Gastroesophageal sphincter (tissue), 4 donors: ENCODE data around the gene MB21D2. TPM values are rescaled to one million over a fixed set of nuclear protein-coding genes. Genes with fewer than 3 reads are reported as not detected.
A peak's percentile ranks its signal among the peaks of the same experiment; 100 is the strongest.

Experiments used
- ATAC-seq: fragments of 150-250 bp; one replicate; pipeline ENCODE4 v1.9.1; 2016; ENCODE audit warnings: mild to moderate bottlenecking, moderate library complexity
- H3K27ac ChIP-seq, 4 donors: fragments of 200-600 bp; sonication (generic) in 3 of 4; 1 replicate in 3 of 4; 2 replicates in 1 of 4; pipeline ENCODE4 v1.5.1; 2016 to 2019
- H3K27me3 ChIP-seq: fragments of 200-600 bp; sonication (generic); one replicate; pipeline ENCODE4 v1.5.1; 2019
- H3K36me3 ChIP-seq, 2 donors: fragments of 200-600 bp; sonication (generic); one replicate each; pipeline ENCODE4 v1.5.1; 2019; ENCODE audit warnings: control low read depth in 1 of 2
- H3K4me1 ChIP-seq, 3 donors: fragments of 200-600 bp; sonication (generic); 1 replicate in 2 of 3; 2 replicates in 1 of 3; pipeline ENCODE4 v1.5.1; 2016 to 2019; ENCODE audit warnings: control low read depth in 2 of 3
- H3K4me3 ChIP-seq, 2 donors: fragments of 200-600 bp; sonication (generic); one replicate each; pipeline ENCODE4 v1.5.1; 2019; ENCODE audit warnings: mild to moderate bottlenecking in 1 of 2, moderate library complexity in 1 of 2
- H3K9me3 ChIP-seq, 3 donors: fragments of 200-600 bp; sonication (generic); one replicate each; pipeline ENCODE4 v1.5.1; 2017 to 2019; ENCODE audit warnings: control low read depth in 2 of 3
- EP300 ChIP-seq: sonication (generic); formaldehyde crosslinking; IDR thresholded peaks from one replicate; pipeline ENCODE4 v1.6.1; 2017; ENCODE audit warnings: antibody characterized with exemption, mild to moderate bottlenecking
- POLR2A ChIP-seq, 2 donors: fragments of 450-650 bp; IDR thresholded peaks; one replicate each; pipeline ENCODE4 v1.6.1; 2017; ENCODE audit warnings: antibody characterized with exemption in 2 of 2, mild to moderate bottlenecking in 2 of 2, moderate library complexity in 1 of 2
- POLR2AphosphoS5 ChIP-seq: sonication (generic); formaldehyde crosslinking; IDR thresholded peaks from one replicate; pipeline ENCODE4 v1.6.1; 2017; ENCODE audit warnings: antibody characterized with exemption
- WGBS, 2 donors: methylation state at CpG; one replicate each; pipeline ENCODE4 v1.1.5; 2018; ENCODE audit warnings: low coverage in 1 of 2; 5-methylcytosine and 5-hydroxymethylcytosine counted together
- total RNA-seq, 4 donors: library from RNA; depleted of rRNA; stranded (reverse); fragments of >200 nt; gene quantifications; one replicate each; pipeline ENCODE4 v1.1.0, GENCODE V29; 2016
- TF ChIP-seq, protein P1 (sequence below), 4 experiments: fragments of 200-600 bp in 2 of 4; fragments of 450-650 bp in 2 of 4; sonication (generic) in 1 of 4; IDR thresholded peaks; one replicate each; pipeline ENCODE4 v1.5.1; 2017 to 2019; ENCODE audit warnings: antibody characterized with exemption in 4 of 4, mild to moderate bottlenecking in 2 of 4, moderate library complexity in 2 of 4

MB21D2 gene
- total RNA-seq, 4 donors from 2014 or later, result 7.0 to 11.5 (median 9.3) TPM

DNA sequence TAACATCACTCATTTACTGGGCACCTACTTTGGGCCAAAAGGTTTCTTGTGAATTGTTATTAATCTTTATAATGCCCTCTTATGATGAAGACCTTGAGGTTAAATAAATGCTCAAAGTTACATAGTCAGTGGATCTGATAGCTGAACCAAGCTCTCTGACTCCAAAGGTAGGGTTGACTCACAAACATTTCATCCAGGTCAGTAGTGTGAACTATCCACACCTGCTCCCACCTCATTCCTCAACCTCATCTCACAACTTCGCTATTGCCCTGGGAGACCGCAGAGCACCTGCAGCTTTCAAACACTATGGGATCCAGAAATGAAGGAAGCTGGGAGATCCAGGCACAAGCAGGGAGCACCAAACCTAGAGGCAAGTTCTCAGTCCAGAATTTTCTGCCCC, 96.5 kb downstream of the MB21D2 start:
- no peaks in the 10 kb centered on the region for H3K9me3 ChIP-seq
- 100% methylated on average over 2 of the region's 2 CpGs for WGBS, 2 donors
- no peak overlapping the region for H3K4me3 ChIP-seq
- H3K4me1 ChIP-seq, result peaks cover 7 to 34% (median 11%) of the 10 kb centered on the region in 3 donors
- ATAC-seq, result no peak
- TF ChIP-seq, protein P1, sequence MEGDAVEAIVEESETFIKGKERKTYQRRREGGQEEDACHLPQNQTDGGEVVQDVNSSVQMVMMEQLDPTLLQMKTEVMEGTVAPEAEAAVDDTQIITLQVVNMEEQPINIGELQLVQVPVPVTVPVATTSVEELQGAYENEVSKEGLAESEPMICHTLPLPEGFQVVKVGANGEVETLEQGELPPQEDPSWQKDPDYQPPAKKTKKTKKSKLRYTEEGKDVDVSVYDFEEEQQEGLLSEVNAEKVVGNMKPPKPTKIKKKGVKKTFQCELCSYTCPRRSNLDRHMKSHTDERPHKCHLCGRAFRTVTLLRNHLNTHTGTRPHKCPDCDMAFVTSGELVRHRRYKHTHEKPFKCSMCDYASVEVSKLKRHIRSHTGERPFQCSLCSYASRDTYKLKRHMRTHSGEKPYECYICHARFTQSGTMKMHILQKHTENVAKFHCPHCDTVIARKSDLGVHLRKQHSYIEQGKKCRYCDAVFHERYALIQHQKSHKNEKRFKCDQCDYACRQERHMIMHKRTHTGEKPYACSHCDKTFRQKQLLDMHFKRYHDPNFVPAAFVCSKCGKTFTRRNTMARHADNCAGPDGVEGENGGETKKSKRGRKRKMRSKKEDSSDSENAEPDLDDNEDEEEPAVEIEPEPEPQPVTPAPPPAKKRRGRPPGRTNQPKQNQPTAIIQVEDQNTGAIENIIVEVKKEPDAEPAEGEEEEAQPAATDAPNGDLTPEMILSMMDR (IDR thresholded peaks at IDR 0.05), result no peak
- TF ChIP-seq POLR2A (IDR thresholded peaks at IDR 0.05), result no peak
- no peak for TF ChIP-seq EP300
- TF ChIP-seq POLR2AphosphoS5, result no peak
- H3K27me3 ChIP-seq, result no peaks in the 10 kb centered on the region
- no peak overlapping the region for H3K27ac ChIP-seq
- H3K36me3 ChIP-seq, result no peaks in the 10 kb centered on the region

DNA sequence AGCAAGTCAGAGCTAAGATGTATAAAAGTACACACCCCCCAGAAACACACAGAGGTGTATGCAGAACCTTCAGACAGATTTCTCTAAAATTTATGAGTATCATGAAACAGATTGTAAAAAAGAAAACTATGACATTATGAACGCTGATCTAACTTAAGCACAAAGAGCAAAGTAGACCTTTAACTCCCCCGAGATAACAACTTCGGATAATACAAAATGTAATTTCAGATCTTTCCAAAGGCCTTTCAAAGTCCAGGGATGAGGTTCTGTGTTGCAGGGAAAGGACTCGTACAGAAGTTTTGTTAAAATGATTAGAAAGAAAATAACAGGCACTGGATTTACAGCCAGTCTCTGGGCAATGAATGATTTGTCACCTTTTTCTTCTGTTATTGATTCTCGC, 97.5 kb downstream of the MB21D2 start:
- TF ChIP-seq POLR2A (IDR thresholded peaks at IDR 0.05) (no peak), EP300 (no peak), POLR2AphosphoS5 (no peak)
- TF ChIP-seq, protein P1 (IDR thresholded peaks at IDR 0.05), result no peak
- H3K4me1 ChIP-seq, result peaks cover 1 to 24% (median 5%) of the 10 kb centered on the region in 3 donors
- H3K9me3 ChIP-seq, result no peaks in the 10 kb centered on the region
- no peak overlapping the region for H3K27ac ChIP-seq
- no peak for ATAC-seq
- H3K4me3 ChIP-seq, result no peak overlapping the region
- no peaks in the 10 kb centered on the region for H3K27me3 ChIP-seq
- H3K36me3 ChIP-seq, result no peaks in the 10 kb centered on the region
- WGBS, 2 donors, result 87% methylated on average over 4 to 5 of the region's 5 CpGs

DNA sequence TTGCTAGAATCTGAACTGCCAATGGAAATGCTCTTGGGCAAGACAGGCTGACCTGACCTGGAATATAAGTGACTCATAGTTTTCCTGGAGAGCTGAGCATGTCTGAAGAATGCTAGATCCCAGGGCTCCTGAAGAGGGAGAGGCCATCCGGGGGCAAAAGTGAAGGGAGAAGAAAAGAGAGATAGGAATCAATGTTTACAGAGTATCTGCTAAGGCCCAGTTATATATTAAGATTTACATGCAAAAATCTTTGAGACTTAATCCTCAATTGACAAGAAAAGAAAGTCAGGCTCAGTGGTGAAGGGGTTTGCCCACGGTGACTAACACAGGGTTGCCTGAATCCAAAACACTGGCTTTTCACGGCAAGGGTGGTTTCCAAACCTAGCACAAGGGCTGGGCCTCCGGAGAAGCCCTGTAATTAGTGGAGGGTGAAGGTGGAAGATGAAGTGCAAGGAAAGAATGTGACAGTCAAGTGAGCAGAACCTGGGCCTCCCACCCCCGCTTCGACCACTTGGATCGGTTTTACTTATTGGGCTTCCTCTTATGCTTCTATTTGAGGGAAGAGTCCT, 98.6 kb downstream of the MB21D2 start:
- Histone ChIP-seq H3K27me3 (no peaks in the 10 kb centered on the region), H3K4me3 (no peak overlapping the region), H3K27ac (no peak overlapping the region), H3K4me1 (peaks cover 0 to 20% (median 5%) of the 10 kb centered on the region in 3 donors), H3K9me3 (no peaks in the 10 kb centered on the region), H3K36me3 (no peaks in the 10 kb centered on the region)
- WGBS, 2 donors, result 30 to 60% methylated on average over 4 to 6 of the region's 7 CpGs
- TF ChIP-seq, protein P1 (IDR thresholded peaks at IDR 0.05), result no peak
- TF ChIP-seq POLR2A (IDR thresholded peaks at IDR 0.05) (no peak), POLR2AphosphoS5 (peak; percentile 27), EP300 (no peak)
- ATAC-seq, result peak; percentile 67

- no peak for TF ChIP-seq POLR2A (IDR thresholded peaks at IDR 0.05)
- TF ChIP-seq, protein P1 (IDR thresholded peaks at IDR 0.05), result no peak
- no peak for TF ChIP-seq EP300
- no peak for TF ChIP-seq POLR2AphosphoS5
- no peak for ATAC-seq
- H3K4me1 ChIP-seq, result peaks cover 0 to 20% (median 5%) of the 10 kb centered on the region in 3 donors
- no peak overlapping the region for H3K27ac ChIP-seq
- H3K27me3 ChIP-seq, result no peaks in the 10 kb centered on the region
- WGBS, 2 donors, result 90% methylated on average over 1 of the region's 1 CpG; no CpG with 5 or more reads in 1 of the 2 donors
- H3K9me3 ChIP-seq, result no peaks in the 10 kb centered on the region
- H3K4me3 ChIP-seq, result no peak overlapping the region
- H3K36me3 ChIP-seq, result no peaks in the 10 kb centered on the region
Measured at GRCh38 chr3:192818126-192818525, 99.5 kb downstream of the MB21D2 start.

DNA sequence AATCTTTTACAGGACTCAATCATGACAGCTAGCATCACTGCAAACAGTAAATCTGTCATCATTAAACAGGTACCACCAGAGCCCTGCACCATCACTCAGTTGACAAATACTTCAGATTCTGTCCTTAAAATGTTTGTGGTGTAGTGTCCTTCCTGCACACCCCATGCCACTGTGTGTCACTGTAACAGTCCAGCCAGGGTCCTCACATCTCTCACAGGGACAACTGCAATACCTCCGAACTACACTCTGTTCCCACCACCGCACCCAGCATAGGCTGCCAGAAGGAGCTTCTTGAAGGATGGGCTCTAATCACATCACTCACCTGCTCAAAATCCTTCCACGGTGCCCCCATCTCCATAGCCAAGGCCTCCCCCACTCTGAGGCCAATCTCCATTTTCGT, 100.2 kb downstream of the MB21D2 start:
- ATAC-seq, result no peak
- Histone ChIP-seq H3K27ac (no peak overlapping the region), H3K4me1 (peaks cover 0 to 20% (median 5%) of the 10 kb centered on the region in 3 donors), H3K9me3 (no peaks in the 10 kb centered on the region), H3K4me3 (no peak overlapping the region), H3K36me3 (no peaks in the 10 kb centered on the region), H3K27me3 (no peaks in the 10 kb centered on the region)
- TF ChIP-seq, protein P1 (IDR thresholded peaks at IDR 0.05), result no peak
- TF ChIP-seq POLR2A (IDR thresholded peaks at IDR 0.05) (no peak), POLR2AphosphoS5 (no peak), EP300 (no peak)
- WGBS, 2 donors, result 100% methylated on average over 3 of the region's 4 CpGs; no CpG with 5 or more reads in 1 of the 2 donors
